ENCODE data around the gene JDP2. TPM values are rescaled to one million over a fixed set of nuclear protein-coding genes. Genes with fewer than 3 reads are reported as not detected.

JDP2 gene
- polyA plus RNA-seq, 1 of the 3 experiments (the other 2 are of a cell fraction), result 22.3 TPM

DNA sequence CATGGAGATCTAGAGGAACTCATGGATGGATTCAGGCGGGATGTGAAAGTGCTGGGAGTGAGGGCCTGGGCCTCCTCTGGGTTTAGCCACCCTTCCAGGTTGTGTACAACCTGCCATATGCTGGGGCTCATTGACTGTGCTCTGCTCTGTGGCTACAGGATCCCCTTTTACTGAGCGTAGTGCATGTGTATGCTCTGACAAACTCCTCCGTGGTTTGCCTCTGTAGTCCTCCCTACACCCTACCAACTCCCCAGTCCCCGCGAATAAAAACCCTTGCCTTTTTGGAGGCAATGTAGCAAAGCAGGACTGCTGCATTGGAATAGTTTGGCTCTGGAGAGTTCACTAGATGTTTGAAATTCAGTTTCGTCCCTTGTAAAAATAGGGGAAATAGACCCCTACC is 17.4 kb downstream of the JDP2 start:
- POLR2A ChIA-PET, result no interaction called here

More for the DNA sequence above, 17.4 kb downstream of the JDP2 start:
- CTCF ChIA-PET, result interaction anchor here (2.0 kb wide), 1 partner anchor 43 kb away, joined by 7 read pairs; no protein-coding TSS in a partner anchor
- no peak overlapping the region for H3K27ac ChIP-seq (ENCODE audit: low read depth in 2 of 2, low read length in 1 of 2)
- H4K20me1 ChIP-seq (ENCODE audit: insufficient read depth), result peaks cover 71% of the 10 kb centered on the region
- no peaks in the 10 kb centered on the region for H3K9me3 ChIP-seq
- DNase-seq, result no peak
- 100% methylated on average over 5 of the region's 6 CpGs for WGBS (ENCODE audit: low lambda C conversion rate)
- peaks cover 8% of the 10 kb centered on the region for H3K79me2 ChIP-seq (ENCODE audit: insufficient read depth)
- H3K9ac ChIP-seq, result no peak overlapping the region
- no peaks in the 10 kb centered on the region for H3K27me3 ChIP-seq (ENCODE audit: insufficient read depth)
- TF ChIP-seq ELF1 (IDR thresholded peaks at IDR 0.05), result no peak
- no peak for TF ChIP-seq CHD2 (IDR thresholded peaks at IDR 0.05; ENCODE audit: low read length, partially characterized antibody)
- TF ChIP-seq MXI1 (IDR thresholded peaks at IDR 0.05; ENCODE audit: low read depth, low read length), result no peak
- TF ChIP-seq RAD21 (IDR thresholded peaks at IDR 0.05; ENCODE audit: low read length), result no peak
- TF ChIP-seq POLR2AphosphoS5 (IDR thresholded peaks at IDR 0.05; ENCODE audit: low read depth, low read length), result no peak
- TF ChIP-seq TEAD4 (IDR thresholded peaks at IDR 0.05; ENCODE audit: borderline replicate concordance, insufficient read depth), result no peak
- no peak for TF ChIP-seq GATA2 (CRISPR knock-in tag; IDR thresholded peaks at IDR 0.05)
- TF ChIP-seq NFIC (IDR thresholded peaks at IDR 0.05; ENCODE audit: borderline replicate concordance), result no peak
- TF ChIP-seq, protein P1, sequence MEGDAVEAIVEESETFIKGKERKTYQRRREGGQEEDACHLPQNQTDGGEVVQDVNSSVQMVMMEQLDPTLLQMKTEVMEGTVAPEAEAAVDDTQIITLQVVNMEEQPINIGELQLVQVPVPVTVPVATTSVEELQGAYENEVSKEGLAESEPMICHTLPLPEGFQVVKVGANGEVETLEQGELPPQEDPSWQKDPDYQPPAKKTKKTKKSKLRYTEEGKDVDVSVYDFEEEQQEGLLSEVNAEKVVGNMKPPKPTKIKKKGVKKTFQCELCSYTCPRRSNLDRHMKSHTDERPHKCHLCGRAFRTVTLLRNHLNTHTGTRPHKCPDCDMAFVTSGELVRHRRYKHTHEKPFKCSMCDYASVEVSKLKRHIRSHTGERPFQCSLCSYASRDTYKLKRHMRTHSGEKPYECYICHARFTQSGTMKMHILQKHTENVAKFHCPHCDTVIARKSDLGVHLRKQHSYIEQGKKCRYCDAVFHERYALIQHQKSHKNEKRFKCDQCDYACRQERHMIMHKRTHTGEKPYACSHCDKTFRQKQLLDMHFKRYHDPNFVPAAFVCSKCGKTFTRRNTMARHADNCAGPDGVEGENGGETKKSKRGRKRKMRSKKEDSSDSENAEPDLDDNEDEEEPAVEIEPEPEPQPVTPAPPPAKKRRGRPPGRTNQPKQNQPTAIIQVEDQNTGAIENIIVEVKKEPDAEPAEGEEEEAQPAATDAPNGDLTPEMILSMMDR (IDR thresholded peaks at IDR 0.05), result no peak
- TF ChIP-seq, protein P2, sequence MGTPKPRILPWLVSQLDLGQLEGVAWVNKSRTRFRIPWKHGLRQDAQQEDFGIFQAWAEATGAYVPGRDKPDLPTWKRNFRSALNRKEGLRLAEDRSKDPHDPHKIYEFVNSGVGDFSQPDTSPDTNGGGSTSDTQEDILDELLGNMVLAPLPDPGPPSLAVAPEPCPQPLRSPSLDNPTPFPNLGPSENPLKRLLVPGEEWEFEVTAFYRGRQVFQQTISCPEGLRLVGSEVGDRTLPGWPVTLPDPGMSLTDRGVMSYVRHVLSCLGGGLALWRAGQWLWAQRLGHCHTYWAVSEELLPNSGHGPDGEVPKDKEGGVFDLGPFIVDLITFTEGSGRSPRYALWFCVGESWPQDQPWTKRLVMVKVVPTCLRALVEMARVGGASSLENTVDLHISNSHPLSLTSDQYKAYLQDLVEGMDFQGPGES (IDR thresholded peaks at IDR 0.05; ENCODE audit: low read depth, low read length), result no peak
- TF ChIP-seq, protein P3, sequence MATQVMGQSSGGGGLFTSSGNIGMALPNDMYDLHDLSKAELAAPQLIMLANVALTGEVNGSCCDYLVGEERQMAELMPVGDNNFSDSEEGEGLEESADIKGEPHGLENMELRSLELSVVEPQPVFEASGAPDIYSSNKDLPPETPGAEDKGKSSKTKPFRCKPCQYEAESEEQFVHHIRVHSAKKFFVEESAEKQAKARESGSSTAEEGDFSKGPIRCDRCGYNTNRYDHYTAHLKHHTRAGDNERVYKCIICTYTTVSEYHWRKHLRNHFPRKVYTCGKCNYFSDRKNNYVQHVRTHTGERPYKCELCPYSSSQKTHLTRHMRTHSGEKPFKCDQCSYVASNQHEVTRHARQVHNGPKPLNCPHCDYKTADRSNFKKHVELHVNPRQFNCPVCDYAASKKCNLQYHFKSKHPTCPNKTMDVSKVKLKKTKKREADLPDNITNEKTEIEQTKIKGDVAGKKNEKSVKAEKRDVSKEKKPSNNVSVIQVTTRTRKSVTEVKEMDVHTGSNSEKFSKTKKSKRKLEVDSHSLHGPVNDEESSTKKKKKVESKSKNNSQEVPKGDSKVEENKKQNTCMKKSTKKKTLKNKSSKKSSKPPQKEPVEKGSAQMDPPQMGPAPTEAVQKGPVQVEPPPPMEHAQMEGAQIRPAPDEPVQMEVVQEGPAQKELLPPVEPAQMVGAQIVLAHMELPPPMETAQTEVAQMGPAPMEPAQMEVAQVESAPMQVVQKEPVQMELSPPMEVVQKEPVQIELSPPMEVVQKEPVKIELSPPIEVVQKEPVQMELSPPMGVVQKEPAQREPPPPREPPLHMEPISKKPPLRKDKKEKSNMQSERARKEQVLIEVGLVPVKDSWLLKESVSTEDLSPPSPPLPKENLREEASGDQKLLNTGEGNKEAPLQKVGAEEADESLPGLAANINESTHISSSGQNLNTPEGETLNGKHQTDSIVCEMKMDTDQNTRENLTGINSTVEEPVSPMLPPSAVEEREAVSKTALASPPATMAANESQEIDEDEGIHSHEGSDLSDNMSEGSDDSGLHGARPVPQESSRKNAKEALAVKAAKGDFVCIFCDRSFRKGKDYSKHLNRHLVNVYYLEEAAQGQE (IDR thresholded peaks at IDR 0.05; ENCODE audit: low read depth, low read length), result no peak
- no peak for TF ChIP-seq EZH2phosphoT487 (IDR thresholded peaks at IDR 0.05; ENCODE audit: borderline replicate concordance, low read depth)
- H3K4me2 ChIP-seq, result no peak overlapping the region
- no peak overlapping the region for H2AFZ ChIP-seq (ENCODE audit: low read depth)
- no peak overlapping the region for H3K4me3 ChIP-seq (ENCODE audit: low read depth in 2 of 2, low read length in 1 of 2)
- peaks cover 0 to 5% of the 10 kb centered on the region in 2 experiments; a peak in 1 of 4 replicates for H3K4me1 ChIP-seq (ENCODE audit: control insufficient read depth in 1 of 2, insufficient read depth in 2 of 2, low read depth in 1 of 2, low read length in 1 of 2)
- peaks cover 19 to 35% of the 10 kb centered on the region in 2 experiments for H3K36me3 ChIP-seq (replicated peaks in 1 of 2; ENCODE audit: control insufficient read depth in 1 of 2, insufficient read depth in 2 of 2, low read length in 1 of 2)
- no peaks in the 10 kb centered on the region for H3F3A ChIP-seq (replicated peaks; ENCODE audit: insufficient read depth)
- H3K9me2 ChIP-seq, result no peaks in the 10 kb centered on the region

Data from SK-N-SH (cell line).